Amygdala (tissue), 56 donors: ENCODE data around the gene DOLPP1.

Source experiments
- DNase-seq, 56 donors: peaks; one replicate each; lab custom pipeline; 2025; lab: John Stamatoyannopoulos, UW

DOLPP1 gene

GRCh38 chr9:129136446-129137035 lies 55.6 kb downstream of the DOLPP1 start:
- DNase-seq, result no peak

- no peak for DNase-seq
Measured at GRCh38 chr9:129137292-129138143, 56.6 kb downstream of the DOLPP1 start.

GRCh38 chr9:129138144-129138462 lies 57.2 kb downstream of the DOLPP1 start:
- no peak for DNase-seq

GRCh38 chr9:129138476-129139232 lies 57.7 kb downstream of the DOLPP1 start:
- peak in 7 of 56 donors; percentile 24 to 64 (median 50) for DNase-seq

GRCh38 chr9:129139233-129139992 lies 58.5 kb downstream of the DOLPP1 start:
- DNase-seq, result peak in 49 of 56 donors; percentile 36 to 88 (median 69)

- DNase-seq, result peak in 55 of 56 donors; percentile 39 to 94 (median 83)
Measured at GRCh38 chr9:129139993-129140396, 59.1 kb downstream of the DOLPP1 start.
